ENCODE measurements around the gene TRIM9. TPM values are rescaled to one million over a fixed set of nuclear protein-coding genes. Genes with fewer than 3 reads are reported as not detected.

TRIM9 gene
- total and polyA plus RNA-seq, 2 experiments from 2014 or later, result 4.4 to 6.2 TPM

DNA sequence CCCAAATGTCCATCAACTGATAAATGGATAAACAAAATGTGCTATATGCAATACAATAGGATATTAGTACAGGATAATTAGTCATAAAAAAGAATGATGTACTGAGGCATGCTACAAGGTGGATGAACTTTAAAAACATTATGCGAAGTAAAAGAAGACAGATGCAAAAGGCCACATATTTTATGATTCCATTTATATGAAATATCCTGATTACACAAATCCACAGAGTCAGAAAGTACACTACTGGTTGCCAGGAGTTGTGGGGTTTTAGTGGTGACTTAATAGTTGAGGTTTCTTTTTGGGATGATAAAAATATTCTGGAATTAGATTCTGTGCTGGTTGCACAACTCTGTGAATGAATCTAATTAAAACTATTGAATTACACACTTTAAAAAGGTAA lies 12.6 kb downstream of the TRIM9 start:
- Mint-ChIP-seq H3K4me3 (no peak overlapping the region), H3K27me3 (ENCODE audit: insufficient read depth, low read depth, poor library complexity) (peaks cover 5% of the 10 kb centered on the region), H3K36me3 (ENCODE audit: low read depth) (no peaks in the 10 kb centered on the region), H3K27ac (no peak overlapping the region), H3K9me3 (no peaks in the 10 kb centered on the region), H3K4me1 (peaks cover 6% of the 10 kb centered on the region)
- H3K79me2 ChIP-seq (replicated peaks; ENCODE audit: insufficient read depth), result no peaks in the 10 kb centered on the region
- ATAC-seq, result no peak
- H3K4me3 ChIP-seq, result no peak overlapping the region
- H3K27ac ChIP-seq (ENCODE audit: low read depth), result no peak overlapping the region
- H3K4me2 ChIP-seq, result no peak overlapping the region
- H4K20me1 ChIP-seq (replicated peaks; ENCODE audit: insufficient read depth), result no peaks in the 10 kb centered on the region
- no peaks in the 10 kb centered on the region for H3K9me2 ChIP-seq (ENCODE audit: insufficient read depth)
- DNase-seq (ENCODE audit: low spot score), result no peak
- no peaks in the 10 kb centered on the region for H3K4me1 ChIP-seq (ENCODE audit: insufficient read depth)
- H2AFZ ChIP-seq, result no peak overlapping the region
- no peaks in the 10 kb centered on the region for H3F3A ChIP-seq (replicated peaks; ENCODE audit: low read depth)
- no peaks in the 10 kb centered on the region for H3K36me3 ChIP-seq (ENCODE audit: insufficient read depth)
- TF ChIP-seq CREB1 (CRISPR knock-in tag; IDR thresholded peaks at IDR 0.05; ENCODE audit: low read depth) (no peak), ZNF331 (CRISPR knock-in tag; IDR thresholded peaks at IDR 0.05; ENCODE audit: low read depth) (no peak), CTCF (conservative IDR thresholded peaks at IDR 0.05; ENCODE audit: low read depth in 2 of 2) (no peak), EZH2 (IDR thresholded peaks at IDR 0.05; ENCODE audit: low read depth, unreplicated experiment) (no peak), ZNF114 (CRISPR knock-in tag; IDR thresholded peaks at IDR 0.05) (no peak), POLR2AphosphoS5 (IDR thresholded peaks at IDR 0.05; ENCODE audit: low read depth) (no peak), STAT1 (IDR thresholded peaks at IDR 0.05; ENCODE audit: unreplicated experiment) (no peak), EZH2phosphoT487 (IDR thresholded peaks at IDR 0.05; ENCODE audit: unreplicated experiment) (no peak), ZNF462 (CRISPR knock-in tag; IDR thresholded peaks at IDR 0.05) (no peak), NANOG (IDR thresholded peaks at IDR 0.05; ENCODE audit: borderline replicate concordance) (no peak), JUNB (IDR thresholded peaks at IDR 0.05; ENCODE audit: unreplicated experiment) (no peak), REST (IDR thresholded peaks at IDR 0.05; ENCODE audit: unreplicated experiment) (no peak)
- TF ChIP-seq, protein P1, sequence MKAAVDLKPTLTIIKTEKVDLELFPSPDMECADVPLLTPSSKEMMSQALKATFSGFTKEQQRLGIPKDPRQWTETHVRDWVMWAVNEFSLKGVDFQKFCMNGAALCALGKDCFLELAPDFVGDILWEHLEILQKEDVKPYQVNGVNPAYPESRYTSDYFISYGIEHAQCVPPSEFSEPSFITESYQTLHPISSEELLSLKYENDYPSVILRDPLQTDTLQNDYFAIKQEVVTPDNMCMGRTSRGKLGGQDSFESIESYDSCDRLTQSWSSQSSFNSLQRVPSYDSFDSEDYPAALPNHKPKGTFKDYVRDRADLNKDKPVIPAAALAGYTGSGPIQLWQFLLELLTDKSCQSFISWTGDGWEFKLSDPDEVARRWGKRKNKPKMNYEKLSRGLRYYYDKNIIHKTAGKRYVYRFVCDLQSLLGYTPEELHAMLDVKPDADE (IDR thresholded peaks at IDR 0.05), result no peak
- no peaks in the 10 kb centered on the region for H3K27me3 ChIP-seq (ENCODE audit: insufficient read depth)
